GM23338 (cell line): ENCODE results near the gene COL4A2. TPM values are rescaled to one million over a fixed set of nuclear protein-coding genes. Genes with fewer than 3 reads are reported as not detected.

Experiments used
- ATAC-seq: fragments of 200-7000 bp; cut with Tn5 transposase; 3 replicates; pipeline ENCODE4 v1.9.1; 2020
- DNase-seq: peaks from one replicate; pipeline ENCODE4 v3.0.0-alpha.2; 2015; ENCODE audit warnings: low spot score
- H2AFZ ChIP-seq: fragments of 200-600 bp; sonication (generic); 2 replicates; pipeline ENCODE4 v1.8.0; 2016; ENCODE audit warnings: antibody characterized with exemption, mild to moderate bottlenecking, moderate library complexity
- H3F3A ChIP-seq: fragments of 200-600 bp; sonication (generic); replicated peaks from 2 replicates; pipeline ENCODE4 v1.8.0; 2017; ENCODE audit warnings: antibody characterized with exemption, mixed run types, low read depth
- H3K27ac ChIP-seq: fragments of 200-600 bp; sonication (generic); 2 replicates; pipeline ENCODE4 v1.6.1; 2016; ENCODE audit warnings: low read depth
- H3K27me3 ChIP-seq: fragments of 200-600 bp; sonication (generic); 2 replicates; pipeline ENCODE4 v1.8.0; 2016; ENCODE audit warnings: mild to moderate bottlenecking, mixed run types, moderate library complexity; ENCODE audit not compliant: insufficient read depth
- H3K36me3 ChIP-seq: fragments of 200-600 bp; sonication (generic); 2 replicates; pipeline ENCODE4 v1.8.0; 2016; ENCODE audit warnings: mild to moderate bottlenecking; ENCODE audit not compliant: insufficient read depth
- H3K4me1 ChIP-seq: fragments of 200-600 bp; sonication (generic); 2 replicates; pipeline ENCODE4 v1.8.0; 2016; ENCODE audit warnings: mild to moderate bottlenecking, moderate library complexity; ENCODE audit not compliant: insufficient read depth
- H3K4me2 ChIP-seq: fragments of 200-600 bp; sonication (generic); 2 replicates; pipeline ENCODE4 v1.7.1; 2017; ENCODE audit warnings: mixed run types
- H3K4me3 ChIP-seq: fragments of 200-600 bp; sonication (generic); 2 replicates; pipeline ENCODE4 v1.6.1; 2016; ENCODE audit warnings: mixed run types
- H3K79me2 ChIP-seq: fragments of 200-600 bp; sonication (generic); replicated peaks from 2 replicates; pipeline ENCODE4 v1.8.0; 2017; ENCODE audit warnings: mild to moderate bottlenecking; ENCODE audit not compliant: insufficient read depth
- H3K9me2 ChIP-seq: fragments of 200-600 bp; sonication (generic); 2 replicates; pipeline ENCODE4 v1.8.0; 2017; ENCODE audit not compliant: insufficient read depth
- H4K20me1 ChIP-seq: fragments of 200-600 bp; sonication (generic); replicated peaks from 2 replicates; pipeline ENCODE4 v1.8.0; 2017; ENCODE audit warnings: mild to moderate bottlenecking; ENCODE audit not compliant: insufficient read depth
- H3K27ac Mint-ChIP-seq: 2 replicates; pipeline ENCODE4 v1.8.0; 2020; ENCODE audit warnings: inconsistent platforms, mild to moderate bottlenecking, moderate library complexity, mixed read lengths
- H3K27me3 Mint-ChIP-seq: 3 replicates; pipeline ENCODE4 v1.8.0; 2022; ENCODE audit warnings: low read depth, mild to moderate bottlenecking, moderate library complexity, mixed read lengths, inconsistent platforms; ENCODE audit not compliant: insufficient read depth, poor library complexity
- H3K36me3 Mint-ChIP-seq: 3 replicates; pipeline ENCODE4 v1.8.0; 2021; ENCODE audit warnings: low read depth, mild to moderate bottlenecking, inconsistent platforms, moderate library complexity, mixed read lengths
- H3K4me1 Mint-ChIP-seq: 3 replicates; pipeline ENCODE4 v1.8.0; 2020; ENCODE audit warnings: mild to moderate bottlenecking, inconsistent platforms, mixed read lengths
- H3K4me3 Mint-ChIP-seq: 3 replicates; pipeline ENCODE4 v1.8.0; 2021; ENCODE audit warnings: moderate library complexity, mild to moderate bottlenecking, inconsistent platforms, mixed read lengths
- H3K9me3 Mint-ChIP-seq: 3 replicates; pipeline ENCODE4 v1.8.0; 2020; ENCODE audit warnings: moderate library complexity, mild to moderate bottlenecking, inconsistent platforms, mixed read lengths
- ETS1 ChIP-seq: IDR thresholded peaks from 2 replicates; pipeline ENCODE4 v1.6.1; 2016; ENCODE audit warnings: antibody characterized with exemption
- JUNB ChIP-seq: IDR thresholded peaks from one replicate; pipeline ENCODE4 v1.6.1; 2016; ENCODE audit warnings: antibody characterized with exemption; ENCODE audit not compliant: unreplicated experiment
- POLR2AphosphoS5 ChIP-seq: IDR thresholded peaks from 2 replicates; pipeline ENCODE4 v1.6.1; 2016; ENCODE audit warnings: antibody characterized with exemption, low read depth
- STAT1 ChIP-seq: IDR thresholded peaks from one replicate; pipeline ENCODE4 v1.6.1; 2016; ENCODE audit warnings: antibody characterized with exemption; ENCODE audit not compliant: unreplicated experiment
- ZNF462 ChIP-seq: fragments of 250-450 bp; sonication (Bioruptor Pico); IDR thresholded peaks from 2 replicates; pipeline ENCODE4 v1.5.0; 2020; ENCODE audit warnings: mild to moderate bottlenecking, moderate library complexity
- polyA plus RNA-seq: library from polyadenylated mRNA; unstranded; fragments of >200 nt; fragmentation: Nextera tagmentation; extraction: Ambion mirVana; gene quantifications from 2 replicates; pipeline ENCODE4 v1.2.1, GENCODE V29; 2016
- total RNA-seq: library from RNA; depleted of rRNA; stranded (reverse); fragments of >200 nt; shearing (Covaris generic); gene quantifications from 2 replicates; pipeline ENCODE4 v1.2.3, GENCODE V29; 2014

Gene COL4A2
- total and polyA plus RNA-seq, 2 experiments from 2014 or later, result 37.4 to 131 TPM

GRCh38 chr13:110500341-110500740 is 193.3 kb downstream of the COL4A2 start (continued):
- no peak for TF ChIP-seq ZNF462 (CRISPR knock-in tag)
- TF ChIP-seq JUNB, result no peak

GRCh38 chr13:110501188-110501587 is 194.1 kb downstream of the COL4A2 start:
- no peaks in the 10 kb centered on the region for H3K36me3 ChIP-seq
- H3K4me3 Mint-ChIP-seq, result no peak overlapping the region
- H3K79me2 ChIP-seq, result no peaks in the 10 kb centered on the region
- no peak for ATAC-seq
- no peaks in the 10 kb centered on the region for H3K9me2 ChIP-seq
- H3K36me3 Mint-ChIP-seq, result peaks cover 59% of the 10 kb centered on the region
- peaks cover 3% of the 10 kb centered on the region for H3K27me3 Mint-ChIP-seq
- 0 out of 2 replicates have a peak, but pooled peaks cover 2% of the 10 kb centered on the region for H4K20me1 ChIP-seq
- no peaks in the 10 kb centered on the region for H3K4me1 Mint-ChIP-seq
- H3K27me3 ChIP-seq, result no peaks in the 10 kb centered on the region
- H3K27ac Mint-ChIP-seq, result no peak overlapping the region
- no peaks in the 10 kb centered on the region for H3K4me1 ChIP-seq
- peaks cover 6% of the 10 kb centered on the region for H3K9me3 Mint-ChIP-seq
- no peak overlapping the region for H3K4me2 ChIP-seq
- H3K4me3 ChIP-seq, result no peak overlapping the region
- H2AFZ ChIP-seq, result no peak overlapping the region
- TF ChIP-seq JUNB (no peak), POLR2AphosphoS5 (no peak), STAT1 (no peak), ETS1 (no peak)
- no peaks in the 10 kb centered on the region for H3F3A ChIP-seq
- DNase-seq, result no peak
- H3K27ac ChIP-seq, result no peak overlapping the region
